Myocyte (in vitro differentiated cells): ENCODE measurements around the gene IL37. TPM values are rescaled to one million over a fixed set of nuclear protein-coding genes. Genes with fewer than 3 reads are reported as not detected.

ENCODE experiments used
- DNase-seq: peaks from one replicate; pipeline ENCODE4 v3.0.0-alpha.2; 2012; ENCODE audit warnings: low read depth
- total RNA-seq: library from RNA; depleted of rRNA; stranded (reverse); fragments of >200 nt; gene quantifications from 2 replicates; pipeline ENCODE4 v1.2.3, GENCODE V29; 2014

The IL37 gene
- total RNA-seq, 1 donor from 2014 or later = not detected

GRCh38 chr2:112958428-112959108, 47.6 kb downstream of the IL37 start:
- DNase-seq = peak; percentile 72

- DNase-seq = peak; percentile 4
Observed at GRCh38 chr2:112959109-112959812, 48.3 kb downstream of the IL37 start.

DNA sequence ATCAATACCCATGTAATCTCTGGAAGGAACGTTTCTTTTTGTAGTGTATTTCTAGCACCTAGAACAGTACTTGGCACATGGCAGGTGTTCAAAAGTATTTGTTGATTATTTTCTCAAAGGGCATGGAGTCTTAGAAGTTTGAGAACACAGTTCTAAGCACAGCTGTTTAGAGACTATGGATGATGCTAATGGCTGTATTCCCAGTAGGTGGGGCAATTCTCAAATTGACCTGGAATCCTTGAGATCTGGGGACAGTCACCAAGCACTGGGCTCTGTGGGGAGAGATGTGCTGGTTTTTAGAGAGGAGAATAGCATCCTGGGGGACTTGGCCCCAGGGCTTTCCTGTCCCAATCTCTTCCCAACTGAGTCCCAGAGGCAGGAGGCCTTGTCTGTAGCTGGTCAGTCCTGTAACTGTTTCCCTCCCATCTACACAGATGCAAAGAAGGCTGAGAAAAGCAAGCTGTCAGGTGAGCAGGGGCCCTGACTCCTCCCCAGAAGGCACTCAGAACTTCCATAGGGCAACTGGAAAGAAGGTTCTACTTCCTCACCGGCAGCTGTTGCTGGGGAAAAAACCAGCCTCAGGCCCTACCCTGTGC, 49.4 kb downstream of the IL37 start:
- no peak for DNase-seq

- no peak for DNase-seq
Observed at GRCh38 chr2:112962308-112963175, 51.6 kb downstream of the IL37 start.

- DNase-seq = no peak
Observed at GRCh38 chr2:112967023-112967422, 56.1 kb downstream of the IL37 start.

Other genes starting within 250 kb of the IL37 start
- gene NT5DC4, start 190.1 kb upstream of the IL37 start, total RNA-seq = not detected in 2 replicates
- 0.05 and 2.0 TPM in 2 replicates for gene CKAP2L, start 146.6 kb upstream of the IL37 start, total RNA-seq
- not detected in 2 replicates for gene IL1A, start 126.7 kb upstream of the IL37 start, total RNA-seq
- gene IL1B, start 74.4 kb upstream of the IL37 start, total RNA-seq = not detected in 2 replicates
- not detected in 2 replicates for gene IL36G, start 66.8 kb downstream of the IL37 start, total RNA-seq
- gene IL36A, start 94.3 kb downstream of the IL37 start, total RNA-seq = not detected in 2 replicates
- gene IL36B, start 141.7 kb downstream of the IL37 start, total RNA-seq = not detected in 2 replicates
- not detected in 2 replicates for gene IL36RN, start 148.0 kb downstream of the IL37 start, total RNA-seq
- not detected in 2 replicates for gene IL1F10, start 156.8 kb downstream of the IL37 start, total RNA-seq
- gene IL1RN, start 216.4 kb downstream of the IL37 start, total RNA-seq = not detected in 2 replicates